Neural progenitor cell (in vitro differentiated cells): ENCODE measurements around the gene TSPAN19.

ENCODE experiments used
- EZH2 ChIP-seq: fragments of 200-600 bp; sonication (generic); IDR thresholded peaks from 2 replicates; pipeline ENCODE4 v1.6.1; 2017; ENCODE audit warnings: antibody characterized with exemption, mild to moderate bottlenecking, moderate library complexity
- TF ChIP-seq, protein P1 (sequence below): fragments of 200-600 bp; sonication (generic); IDR thresholded peaks from 2 replicates; pipeline ENCODE4 v1.5.1; 2017; ENCODE audit warnings: antibody characterized with exemption, mild to moderate bottlenecking

DNA sequence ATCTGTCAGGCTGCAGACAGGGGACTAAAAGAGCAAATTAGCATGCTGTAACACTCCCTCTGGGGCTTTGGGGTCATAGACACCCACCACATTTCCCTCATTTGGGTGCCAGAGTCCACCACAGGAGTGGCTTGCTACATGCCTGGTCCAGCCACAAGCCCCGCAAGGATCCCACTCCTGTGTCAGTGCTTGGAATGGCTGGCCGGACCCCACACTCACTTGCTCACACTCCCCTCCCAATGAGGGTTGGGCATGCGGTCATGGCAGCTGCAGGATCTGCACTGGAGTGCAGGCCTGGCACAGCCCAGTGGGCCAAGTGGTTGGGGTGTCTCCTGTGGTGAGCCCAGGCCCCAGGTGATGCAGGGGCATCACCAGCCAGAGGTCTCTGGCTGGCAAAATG, 59.9 kb downstream of the TSPAN19 start:
- TF ChIP-seq, protein P1, sequence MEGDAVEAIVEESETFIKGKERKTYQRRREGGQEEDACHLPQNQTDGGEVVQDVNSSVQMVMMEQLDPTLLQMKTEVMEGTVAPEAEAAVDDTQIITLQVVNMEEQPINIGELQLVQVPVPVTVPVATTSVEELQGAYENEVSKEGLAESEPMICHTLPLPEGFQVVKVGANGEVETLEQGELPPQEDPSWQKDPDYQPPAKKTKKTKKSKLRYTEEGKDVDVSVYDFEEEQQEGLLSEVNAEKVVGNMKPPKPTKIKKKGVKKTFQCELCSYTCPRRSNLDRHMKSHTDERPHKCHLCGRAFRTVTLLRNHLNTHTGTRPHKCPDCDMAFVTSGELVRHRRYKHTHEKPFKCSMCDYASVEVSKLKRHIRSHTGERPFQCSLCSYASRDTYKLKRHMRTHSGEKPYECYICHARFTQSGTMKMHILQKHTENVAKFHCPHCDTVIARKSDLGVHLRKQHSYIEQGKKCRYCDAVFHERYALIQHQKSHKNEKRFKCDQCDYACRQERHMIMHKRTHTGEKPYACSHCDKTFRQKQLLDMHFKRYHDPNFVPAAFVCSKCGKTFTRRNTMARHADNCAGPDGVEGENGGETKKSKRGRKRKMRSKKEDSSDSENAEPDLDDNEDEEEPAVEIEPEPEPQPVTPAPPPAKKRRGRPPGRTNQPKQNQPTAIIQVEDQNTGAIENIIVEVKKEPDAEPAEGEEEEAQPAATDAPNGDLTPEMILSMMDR = no peak
- TF ChIP-seq EZH2 = no peak
